GM10847 (cell line): Measurements from ENCODE around the gene TKFC.

ENCODE experiments used
- POLR2A ChIP-seq: IDR thresholded peaks from 2 replicates; pipeline ENCODE4 v1.6.1; 2011; ENCODE audit not compliant: insufficient read length; ENCODE audit errors: extremely low read depth

The TKFC gene

DNA sequence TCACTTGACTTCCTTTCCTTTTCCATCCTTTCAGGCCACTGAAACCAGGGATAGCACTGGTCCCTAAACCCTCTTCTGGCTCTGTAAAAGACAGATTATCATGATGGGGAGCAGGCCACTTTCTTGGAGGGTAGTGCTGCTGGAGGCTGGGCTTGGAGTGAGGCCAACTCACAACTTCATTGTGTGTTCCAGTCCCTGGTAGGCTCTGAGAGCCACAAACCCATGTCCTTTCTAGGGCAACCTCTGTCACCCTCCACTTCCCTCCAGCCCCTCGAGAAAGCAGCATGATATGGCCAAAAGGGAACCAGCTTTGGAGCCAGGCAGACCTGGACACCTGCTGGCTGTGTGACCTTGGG is 2.3 kb downstream of the TKFC start:
- no peak for TF ChIP-seq POLR2A

DNA sequence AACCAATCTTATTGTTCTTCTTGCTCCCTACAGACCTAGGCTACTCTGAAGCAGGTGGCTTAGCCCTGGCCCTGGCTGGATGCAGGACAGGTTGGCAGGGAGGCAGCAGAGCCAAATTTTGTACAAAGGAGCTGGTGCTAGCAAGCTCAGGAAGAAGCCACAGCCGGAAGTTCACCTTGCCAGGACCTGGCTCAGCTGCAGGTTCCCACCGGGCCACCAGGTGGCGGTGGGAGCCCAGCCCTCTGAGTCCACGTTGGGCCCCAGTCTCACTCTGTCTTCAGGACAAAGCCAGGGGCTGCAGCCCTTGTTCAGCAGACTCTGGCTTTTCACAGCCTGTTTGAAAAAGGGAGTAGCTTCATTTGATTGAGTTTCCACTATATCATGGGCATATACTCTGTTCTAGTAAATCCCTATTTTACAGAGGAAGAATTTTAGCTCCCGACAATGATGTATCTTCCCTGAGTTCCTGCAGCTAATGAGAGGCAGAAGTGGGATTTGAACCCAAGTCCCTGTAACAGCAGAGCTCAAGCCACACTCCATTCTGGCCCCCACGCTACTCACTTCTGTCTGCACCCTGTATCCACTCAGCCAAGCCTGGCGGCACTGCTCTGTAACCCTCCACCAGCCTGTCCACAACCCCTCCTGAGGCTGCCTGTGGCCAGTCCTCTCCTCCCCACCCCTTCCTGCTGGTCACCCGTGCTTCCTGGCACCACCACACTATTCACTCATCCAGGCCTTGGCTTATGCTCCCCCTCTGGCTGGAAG is 3.3 kb downstream of the TKFC start:
- no peak for TF ChIP-seq POLR2A

DNA sequence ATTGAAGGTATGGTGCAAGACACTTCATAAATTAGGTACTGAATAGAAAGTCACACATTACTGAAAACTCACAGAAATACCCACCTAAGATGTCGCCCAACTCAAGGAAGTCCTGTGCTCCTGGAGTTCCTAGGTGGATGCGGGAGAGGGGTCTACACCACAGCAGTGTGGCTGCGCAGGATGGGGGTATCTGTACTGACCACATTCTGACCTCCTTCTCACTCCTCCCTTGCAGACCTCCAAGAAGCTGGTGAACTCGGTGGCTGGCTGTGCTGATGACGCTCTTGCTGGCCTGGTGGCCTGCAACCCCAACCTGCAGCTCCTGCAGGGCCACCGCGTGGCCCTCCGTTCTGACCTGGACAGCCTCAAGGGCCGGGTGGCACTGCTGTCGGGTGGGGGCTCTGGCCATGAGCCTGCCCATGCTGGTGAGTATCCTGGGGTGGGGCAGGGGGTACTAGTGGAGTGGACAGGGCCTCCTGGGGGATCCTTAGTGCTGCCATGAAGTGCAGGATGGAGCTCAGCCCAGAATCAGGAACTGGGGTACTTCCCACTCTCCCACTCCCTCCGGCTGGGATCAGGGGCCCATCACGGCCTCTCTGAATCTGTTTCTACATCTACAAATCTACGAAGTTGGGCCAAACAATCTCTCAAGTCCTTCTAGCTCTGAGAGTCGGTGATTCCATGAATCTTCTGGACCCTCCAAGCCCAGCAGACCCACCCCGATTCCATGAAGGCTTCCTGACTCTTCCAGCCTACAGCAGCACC is 4.9 kb downstream of the TKFC start:
- no peak for TF ChIP-seq POLR2A

DNA sequence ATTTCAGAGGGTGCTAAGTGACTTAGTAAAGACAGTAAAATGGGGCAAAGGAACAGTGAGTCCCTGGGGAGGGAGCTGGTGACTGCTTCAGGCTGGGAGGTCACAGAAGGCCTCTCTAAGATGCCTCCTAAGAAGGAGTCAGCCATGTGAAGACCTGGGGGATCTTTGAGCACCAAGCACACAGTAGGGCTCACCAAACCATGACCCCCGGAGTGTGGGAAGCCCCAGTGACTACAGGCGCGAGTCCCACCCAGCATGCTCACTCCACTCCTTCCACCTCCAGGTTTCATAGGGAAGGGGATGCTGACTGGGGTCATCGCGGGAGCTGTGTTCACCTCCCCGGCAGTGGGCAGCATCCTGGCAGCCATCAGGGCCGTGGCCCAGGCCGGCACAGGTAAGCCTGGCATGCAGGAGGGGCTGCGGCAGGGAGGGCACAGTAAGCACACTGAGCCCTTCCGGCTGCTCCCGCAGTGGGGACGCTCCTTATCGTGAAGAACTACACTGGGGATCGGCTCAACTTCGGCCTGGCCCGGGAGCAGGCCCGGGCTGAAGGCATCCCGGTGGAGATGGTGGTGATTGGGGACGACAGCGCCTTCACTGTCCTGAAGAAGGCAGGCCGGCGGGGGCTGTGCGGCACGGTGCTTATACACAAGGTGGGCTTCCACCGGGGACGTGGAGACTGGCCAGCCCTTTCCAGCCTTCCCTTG is 5.9 kb downstream of the TKFC start:
- TF ChIP-seq POLR2A: no peak

DNA sequence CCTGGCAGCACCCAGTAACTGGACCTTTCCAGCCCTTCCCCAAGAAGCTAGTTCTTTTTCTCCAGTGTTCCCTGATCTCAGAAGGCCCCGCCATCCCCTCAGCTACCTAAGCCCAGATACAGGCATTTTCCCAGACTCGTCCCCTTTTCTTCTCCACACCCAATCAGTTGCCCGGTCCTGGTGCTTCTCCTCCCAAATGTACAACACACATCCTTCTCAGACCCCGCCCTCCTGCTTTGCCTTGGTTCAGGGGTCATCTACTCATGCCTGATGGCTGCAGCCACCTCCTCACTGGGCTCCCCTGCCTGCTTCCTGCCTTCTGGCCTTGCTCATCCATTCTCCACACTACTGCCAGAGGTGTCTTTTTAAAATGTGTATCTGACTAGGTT is 6.5 kb downstream of the TKFC start:
- TF ChIP-seq POLR2A: no peak

DNA sequence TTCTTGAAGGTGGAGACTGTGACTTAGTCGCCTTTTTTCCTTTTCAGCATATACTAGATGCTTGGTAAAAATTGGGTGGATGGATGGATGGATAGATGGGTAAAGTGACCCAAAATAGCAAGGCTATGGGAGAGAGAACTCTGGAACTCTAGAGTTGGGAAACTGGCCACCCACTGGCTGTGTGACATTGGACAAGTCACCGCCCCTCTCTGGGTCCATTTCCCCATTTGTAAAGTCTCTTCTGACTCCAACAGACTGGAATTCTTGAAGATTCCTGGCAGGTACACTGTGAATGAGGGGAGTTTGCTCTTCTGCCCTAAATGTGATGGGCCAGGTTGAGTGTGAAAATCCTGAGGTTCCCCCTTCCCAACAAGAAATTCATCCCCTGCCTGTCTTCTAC is 8.0 kb downstream of the TKFC start:
- no peak for TF ChIP-seq POLR2A

DNA sequence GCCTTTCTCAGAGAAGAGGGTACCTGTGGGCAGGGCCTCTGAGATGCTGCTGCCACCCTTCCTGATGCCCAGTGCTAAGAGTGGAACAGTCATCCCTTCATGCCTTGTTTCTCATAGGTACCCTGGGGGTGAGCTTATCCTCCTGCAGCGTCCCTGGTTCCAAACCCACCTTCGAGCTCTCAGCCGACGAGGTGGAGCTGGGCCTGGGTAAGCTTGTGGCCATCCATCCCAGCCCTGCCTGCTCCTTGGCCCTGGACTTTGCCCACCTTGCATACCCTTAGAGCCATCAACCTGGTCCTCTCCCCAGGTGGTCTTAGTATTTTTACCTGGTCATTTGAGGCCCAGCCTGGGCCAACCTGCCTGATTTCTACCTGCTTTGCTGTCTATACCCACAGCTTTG is 8.7 kb downstream of the TKFC start:
- TF ChIP-seq POLR2A: no peak

DNA sequence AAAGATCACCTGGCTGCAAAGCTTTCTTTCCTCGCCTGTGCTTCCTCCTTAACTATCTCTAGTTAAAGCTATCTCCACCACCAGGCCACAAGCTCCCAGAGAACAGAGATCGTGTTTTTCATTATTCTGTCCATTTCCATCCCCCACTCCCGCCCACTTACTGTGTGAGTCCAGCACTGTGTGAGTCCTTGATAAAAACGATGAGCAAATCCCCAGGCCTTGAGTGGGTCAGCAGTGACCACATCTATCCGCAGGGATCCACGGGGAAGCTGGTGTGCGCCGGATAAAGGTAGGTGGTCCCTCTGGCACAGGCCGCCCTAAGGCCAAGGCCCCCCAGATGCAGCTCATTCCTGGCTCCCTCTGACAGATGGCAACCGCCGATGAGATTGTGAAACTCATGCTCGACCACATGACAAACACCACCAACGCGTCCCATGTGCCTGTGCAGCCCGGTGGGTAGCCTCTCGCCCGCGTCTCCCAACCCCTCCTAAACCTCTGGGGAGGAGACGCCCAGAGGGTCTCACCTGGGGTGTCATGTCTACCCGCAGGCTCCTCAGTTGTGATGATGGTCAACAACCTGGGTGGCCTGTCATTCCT is 9.3 kb downstream of the TKFC start:
- TF ChIP-seq POLR2A: no peak

DNA sequence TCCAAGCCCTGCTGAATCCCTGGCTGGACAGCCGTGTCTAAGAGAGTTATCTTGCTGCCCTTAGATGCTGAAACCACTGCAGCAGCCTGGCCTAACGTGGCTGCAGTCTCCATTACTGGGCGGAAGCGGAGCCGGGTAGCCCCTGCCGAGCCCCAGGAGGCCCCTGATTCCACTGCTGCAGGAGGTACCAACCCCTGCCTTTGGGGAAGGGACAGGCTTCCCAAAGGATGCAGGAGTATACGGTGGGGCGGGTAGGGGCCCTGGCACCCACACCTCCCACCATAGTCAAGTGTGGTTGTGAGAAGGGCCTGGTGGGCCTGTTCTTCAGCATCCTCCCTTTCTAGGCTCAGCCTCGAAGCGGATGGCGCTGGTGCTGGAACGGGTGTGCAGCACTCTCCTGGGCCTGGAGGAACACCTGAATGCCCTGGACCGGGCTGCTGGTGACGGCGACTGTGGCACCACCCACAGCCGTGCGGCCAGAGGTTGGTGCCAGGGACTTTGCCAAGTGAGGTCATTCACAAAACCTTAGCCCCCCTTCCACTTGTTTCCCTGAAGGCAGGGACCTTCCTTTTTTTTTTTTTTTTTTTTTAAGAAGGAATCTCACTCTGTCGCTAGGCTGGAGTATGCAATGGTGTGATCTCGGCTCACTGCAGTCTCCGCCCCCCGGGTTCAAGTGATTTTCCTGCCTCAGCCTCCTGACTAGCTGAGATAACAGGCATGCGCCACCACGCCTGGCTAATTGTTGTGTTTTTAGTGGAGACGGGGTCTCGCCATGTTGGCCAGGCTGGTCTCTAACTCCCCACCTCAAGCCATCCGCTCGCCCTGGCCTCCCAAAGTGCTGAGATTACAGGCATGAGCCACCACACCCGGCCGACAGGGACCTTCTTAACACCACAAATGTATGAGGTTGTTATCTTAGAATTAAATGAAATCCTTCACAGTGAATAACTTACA is 11.0 kb downstream of the TKFC start:
- no peak for TF ChIP-seq POLR2A

DNA sequence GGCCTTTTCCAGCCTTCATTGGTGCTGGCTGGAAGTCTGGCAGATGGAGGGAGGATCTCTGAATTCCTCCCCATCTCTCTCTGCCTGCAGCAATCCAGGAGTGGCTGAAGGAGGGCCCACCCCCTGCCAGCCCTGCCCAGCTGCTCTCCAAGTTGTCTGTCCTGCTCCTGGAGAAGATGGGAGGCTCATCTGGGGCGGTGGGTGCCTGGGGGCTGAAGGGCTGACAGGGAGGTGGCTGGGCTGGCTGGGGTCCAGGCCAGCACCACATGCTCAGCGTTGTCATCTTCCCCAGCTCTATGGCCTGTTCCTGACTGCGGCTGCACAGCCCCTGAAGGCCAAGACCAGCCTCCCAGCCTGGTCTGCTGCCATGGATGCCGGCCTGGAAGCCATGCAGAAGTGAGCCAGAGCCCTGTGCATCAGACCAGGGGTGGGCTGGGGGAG is 12.2 kb downstream of the TKFC start:
- no peak for TF ChIP-seq POLR2A

DNA sequence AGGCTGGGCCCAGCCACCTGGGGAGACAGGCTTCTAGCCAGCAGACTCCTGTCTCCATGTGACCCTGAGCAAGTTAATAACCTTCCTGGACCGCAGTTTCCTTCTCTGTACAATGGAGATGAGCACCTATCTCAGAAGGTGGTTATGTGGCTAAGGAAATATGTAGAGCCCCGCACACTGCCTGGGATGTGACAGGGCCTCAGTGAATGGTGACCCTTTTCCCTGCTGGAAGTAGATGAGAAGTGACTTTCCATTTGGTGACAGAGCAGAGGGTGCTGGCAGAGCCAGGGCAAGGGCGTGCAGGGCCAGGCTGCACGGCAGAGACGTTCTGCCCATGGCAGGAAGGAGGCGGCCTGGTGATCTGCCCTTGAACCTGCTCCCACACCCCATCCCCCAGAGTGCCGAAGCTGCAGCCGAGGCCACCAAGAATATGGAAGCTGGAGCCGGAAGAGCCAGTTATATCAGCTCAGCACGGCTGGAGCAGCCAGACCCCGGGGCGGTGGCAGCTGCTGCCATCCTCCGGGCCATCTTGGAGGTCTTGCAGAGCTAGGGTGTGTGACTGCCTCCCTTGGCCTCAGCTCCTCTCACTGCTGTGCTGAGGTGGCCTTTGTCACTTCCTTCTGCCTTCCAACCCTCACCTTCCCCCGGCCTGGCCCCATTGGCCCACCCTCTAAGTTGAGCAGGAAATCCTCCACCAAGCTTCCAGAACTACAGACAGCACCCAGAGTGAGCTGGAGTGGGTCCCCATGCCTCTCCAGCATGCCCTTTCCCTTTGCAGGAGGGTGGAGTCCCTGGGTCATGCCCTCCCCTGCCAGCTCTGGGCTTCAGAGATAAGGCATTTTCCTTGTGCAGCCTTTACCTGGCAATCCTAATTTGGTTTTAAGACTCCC is 13.2 kb downstream of the TKFC start:
- no peak for TF ChIP-seq POLR2A

DNA sequence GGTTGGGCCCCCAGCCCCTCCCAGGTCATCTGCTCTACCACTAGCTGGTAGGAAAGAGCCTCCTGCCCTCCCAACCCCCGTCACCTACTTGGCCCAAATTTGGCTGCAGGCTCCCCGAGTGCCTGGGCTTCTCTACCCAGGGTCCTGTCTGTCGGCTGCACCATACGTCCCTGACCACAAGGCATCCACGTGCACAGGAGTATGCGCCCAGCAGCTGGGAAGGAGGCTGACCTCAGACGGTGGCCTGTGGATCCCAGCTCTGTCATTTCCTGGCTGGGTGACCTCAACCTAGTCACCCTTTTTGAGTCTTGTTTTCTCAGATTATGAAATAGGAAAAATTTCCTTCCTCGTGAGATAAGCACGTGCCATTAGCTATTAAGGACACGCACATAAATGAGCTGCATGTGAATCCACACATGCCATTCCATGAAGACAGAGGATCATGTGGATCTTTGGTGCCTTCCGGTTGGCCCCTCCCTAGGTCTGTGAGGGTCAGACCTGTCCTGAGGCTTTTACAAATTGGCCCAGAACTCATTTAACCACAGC is 15.0 kb downstream of the TKFC start:
- TF ChIP-seq POLR2A: no peak

DNA sequence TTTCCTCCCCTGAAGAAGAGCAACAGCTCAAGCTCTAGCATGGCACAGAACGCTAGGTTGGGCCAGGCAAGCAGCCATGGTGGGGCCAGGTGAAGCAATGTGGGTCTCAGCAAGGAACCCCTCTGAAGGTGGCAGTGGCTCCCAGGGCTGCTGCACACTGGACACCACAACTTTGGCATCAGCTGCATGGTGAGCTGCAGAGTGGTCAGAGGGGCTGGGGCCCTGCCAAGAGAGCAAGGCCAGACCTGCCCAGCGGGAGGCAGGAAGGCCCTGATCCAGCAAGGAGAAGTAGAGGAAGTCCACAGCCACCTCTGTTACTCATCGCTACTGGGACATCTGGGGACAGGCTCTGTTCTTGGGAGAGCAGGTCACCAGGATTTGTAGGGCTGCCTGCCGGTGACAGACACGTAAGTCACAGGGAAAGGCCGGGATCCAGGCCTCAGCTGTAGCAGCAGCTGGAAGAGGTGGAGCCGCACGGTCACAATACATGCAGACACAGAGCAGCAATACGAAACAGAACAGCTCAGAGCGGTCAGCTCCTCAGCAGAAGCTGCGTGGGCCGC is 16.2 kb downstream of the TKFC start:
- no peak for TF ChIP-seq POLR2A

DNA sequence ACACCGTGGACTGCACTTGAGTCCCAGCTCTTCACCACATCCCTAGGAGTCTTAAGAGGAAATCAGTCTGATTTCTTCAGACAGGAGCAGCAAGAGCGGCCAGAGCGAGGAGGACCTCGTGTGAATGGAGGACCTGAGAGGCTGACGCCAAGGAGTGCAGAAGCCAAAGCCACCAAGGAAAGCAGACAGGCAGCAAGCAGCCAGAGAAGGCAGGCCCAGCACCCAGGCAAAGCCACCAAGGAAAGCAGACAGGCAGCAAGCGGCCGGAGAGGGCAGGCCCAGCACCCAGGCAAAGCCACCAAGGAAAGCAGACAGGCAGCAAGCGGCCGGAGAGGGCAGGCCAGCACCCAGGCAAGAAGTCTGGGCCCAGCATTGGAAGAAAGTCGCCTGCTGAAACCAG is 16.9 kb downstream of the TKFC start:
- TF ChIP-seq POLR2A: no peak
